ENCODE results near the gene LRRC52. TPM values are rescaled to one million over a fixed set of nuclear protein-coding genes. Genes with fewer than 3 reads are reported as not detected.
"Not testable (repeated sequence)": the region's sequence is repeated elsewhere in the genome, so short reads cannot be mapped to it uniquely, and the experiment has no call there.

The LRRC52 gene
- total RNA-seq, 2 donors from 2014 or later = not detected

GRCh38 chr1:165577707-165578106 is 33.9 kb downstream of the LRRC52 start:
- no peak overlapping the region for H3K4me3 Mint-ChIP-seq
- ATAC-seq (replicated peaks in 1 of 2) (no peak), DNase-seq (no peak)
- no peak overlapping the region for H3K27ac Mint-ChIP-seq
- peaks cover 33% of the 10 kb centered on the region for H3K27me3 Mint-ChIP-seq (ENCODE audit: low read depth)
- H3K36me3 Mint-ChIP-seq (ENCODE audit: insufficient read depth in 2 of 2) = no peaks in the 10 kb centered on the region
- H3K4me1 Mint-ChIP-seq (ENCODE audit: low read depth) = no peaks in the 10 kb centered on the region
- no peaks in the 10 kb centered on the region for H3K9me3 Mint-ChIP-seq

GRCh38 chr1:165580931-165581871 is 37.4 kb downstream of the LRRC52 start:
- Mint-ChIP-seq H3K4me3 (no peak overlapping the region), H3K9me3 (no peaks in the 10 kb centered on the region), H3K4me1 (ENCODE audit: low read depth) (no peaks in the 10 kb centered on the region), H3K27ac (no peak overlapping the region), H3K27me3 (ENCODE audit: low read depth) (peaks cover 38% of the 10 kb centered on the region), H3K36me3 (ENCODE audit: insufficient read depth in 2 of 2) (no peaks in the 10 kb centered on the region)
- DNase-seq = no peak
- ATAC-seq (replicated peaks in 1 of 2) = no peak

- peaks cover 36% of the 10 kb centered on the region for H3K27me3 Mint-ChIP-seq (ENCODE audit: low read depth)
- DNase-seq = no peak
- no peak overlapping the region for H3K27ac Mint-ChIP-seq
- ATAC-seq (replicated peaks in 1 of 2) = no peak
- no peaks in the 10 kb centered on the region for H3K9me3 Mint-ChIP-seq
- H3K4me3 Mint-ChIP-seq = no peak overlapping the region
- no peaks in the 10 kb centered on the region for H3K4me1 Mint-ChIP-seq (ENCODE audit: low read depth)
- H3K36me3 Mint-ChIP-seq (ENCODE audit: insufficient read depth in 2 of 2) = no peaks in the 10 kb centered on the region
Measured at GRCh38 chr1:165581926-165582325, 38.1 kb downstream of the LRRC52 start.

- no peak overlapping the region for H3K27ac Mint-ChIP-seq
- no peak for ATAC-seq (replicated peaks in 1 of 2)
Measured at GRCh38 chr1:165586398-165586797, 42.6 kb downstream of the LRRC52 start.

DNA sequence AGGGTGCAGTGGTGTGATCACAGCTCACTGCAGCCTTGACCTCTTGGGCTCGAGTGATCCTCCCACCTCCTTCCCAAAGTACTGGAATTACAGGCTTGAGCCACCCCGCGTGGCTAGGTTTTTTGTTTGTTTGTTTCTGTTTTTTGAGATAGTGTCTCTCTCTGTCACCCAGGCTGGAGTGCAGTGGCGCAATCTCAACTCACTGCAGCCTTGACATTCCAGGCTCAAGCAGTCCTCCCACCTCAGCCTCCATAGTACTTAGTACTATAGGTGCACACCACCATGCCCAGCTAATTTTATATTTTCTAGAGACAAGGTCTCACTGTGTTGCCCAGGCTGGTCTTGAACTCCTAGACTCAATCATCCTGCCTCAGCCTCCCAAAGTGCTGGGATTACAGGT is 47.6 kb downstream of the LRRC52 start:
- H3K4me3 Mint-ChIP-seq; H3K9me3 Mint-ChIP-seq; H3K36me3 Mint-ChIP-seq (ENCODE audit: insufficient read depth in 2 of 2); H3K4me1 Mint-ChIP-seq (ENCODE audit: low read depth); H3K27ac Mint-ChIP-seq; DNase-seq; ATAC-seq (replicated peaks in 1 of 2): not testable (repeated sequence)
- peaks cover 76% of the 10 kb centered on the region for H3K27me3 Mint-ChIP-seq (ENCODE audit: low read depth)

More at GRCh38 chr1:165586398-165586797, 42.6 kb downstream of the LRRC52 start:
- no peaks in the 10 kb centered on the region for H3K9me3 Mint-ChIP-seq
- H3K4me1 Mint-ChIP-seq (ENCODE audit: low read depth) = no peaks in the 10 kb centered on the region
- no peaks in the 10 kb centered on the region for H3K36me3 Mint-ChIP-seq (ENCODE audit: insufficient read depth in 2 of 2)
- H3K4me3 Mint-ChIP-seq = no peak overlapping the region
- no peak for DNase-seq
- H3K27me3 Mint-ChIP-seq (ENCODE audit: low read depth) = peaks cover 62% of the 10 kb centered on the region

DNA sequence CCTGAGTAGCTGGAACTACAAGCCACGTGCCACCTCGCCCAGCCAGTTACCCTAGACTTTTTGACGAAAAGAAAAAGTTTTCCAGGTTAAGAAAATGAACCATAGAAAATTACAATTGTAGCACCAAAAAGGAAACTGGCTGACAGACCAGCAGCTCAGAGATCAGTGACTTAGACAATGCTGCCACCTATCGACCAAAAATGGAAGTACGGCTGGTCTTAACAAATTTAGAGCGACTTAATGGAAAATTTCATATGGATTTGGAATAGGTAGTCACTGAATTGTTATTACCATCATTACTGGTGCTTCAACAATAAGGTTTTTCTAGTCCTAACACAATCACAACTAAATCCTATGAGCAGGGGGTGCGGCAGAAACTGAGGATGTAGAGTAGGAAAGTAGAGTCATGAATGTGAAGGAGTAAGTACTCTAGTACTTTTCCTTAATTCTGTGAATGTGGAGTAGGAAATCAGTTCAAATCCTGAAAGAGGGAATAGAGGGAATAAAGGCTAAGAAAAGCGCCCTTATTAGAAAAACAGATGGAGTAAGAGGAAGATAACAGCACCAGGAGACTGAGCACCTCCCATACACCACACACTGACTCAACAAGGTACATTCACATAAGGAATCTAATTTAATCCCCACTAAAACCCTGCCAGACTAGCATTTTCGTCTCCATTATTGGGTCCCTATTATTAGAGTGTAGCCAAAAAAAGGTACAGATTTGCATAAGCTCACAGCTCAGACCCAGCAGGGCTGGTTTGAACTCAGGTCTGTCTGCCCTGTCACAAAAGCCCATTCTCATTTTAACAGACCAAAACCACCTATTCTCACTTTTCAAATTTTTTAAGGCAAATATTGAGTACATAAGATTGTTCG is 49.4 kb downstream of the LRRC52 start:
- Mint-ChIP-seq H3K9me3 (no peaks in the 10 kb centered on the region), H3K27me3 (ENCODE audit: low read depth) (peaks cover 67% of the 10 kb centered on the region), H3K4me3 (no peak overlapping the region), H3K36me3 (ENCODE audit: insufficient read depth in 2 of 2) (no peaks in the 10 kb centered on the region), H3K27ac (no peak overlapping the region), H3K4me1 (ENCODE audit: low read depth) (peaks cover 14% of the 10 kb centered on the region)
- DNase-seq = peak; percentile 64 to 77
- ATAC-seq (replicated peaks in 1 of 2) = peak; percentile 40 to 43

- H3K36me3 Mint-ChIP-seq (ENCODE audit: insufficient read depth in 2 of 2) = no peaks in the 10 kb centered on the region
- H3K9me3 Mint-ChIP-seq = no peaks in the 10 kb centered on the region
- H3K27me3 Mint-ChIP-seq (ENCODE audit: low read depth) = peaks cover 49% of the 10 kb centered on the region
- H3K27ac Mint-ChIP-seq = no peak overlapping the region
- peaks cover 29% of the 10 kb centered on the region for H3K4me1 Mint-ChIP-seq (ENCODE audit: low read depth)
- H3K4me3 Mint-ChIP-seq = no peak overlapping the region
- no peak for DNase-seq
- ATAC-seq (replicated peaks in 1 of 2) = no peak
Measured at GRCh38 chr1:165595246-165595938, 51.6 kb downstream of the LRRC52 start.

DNA sequence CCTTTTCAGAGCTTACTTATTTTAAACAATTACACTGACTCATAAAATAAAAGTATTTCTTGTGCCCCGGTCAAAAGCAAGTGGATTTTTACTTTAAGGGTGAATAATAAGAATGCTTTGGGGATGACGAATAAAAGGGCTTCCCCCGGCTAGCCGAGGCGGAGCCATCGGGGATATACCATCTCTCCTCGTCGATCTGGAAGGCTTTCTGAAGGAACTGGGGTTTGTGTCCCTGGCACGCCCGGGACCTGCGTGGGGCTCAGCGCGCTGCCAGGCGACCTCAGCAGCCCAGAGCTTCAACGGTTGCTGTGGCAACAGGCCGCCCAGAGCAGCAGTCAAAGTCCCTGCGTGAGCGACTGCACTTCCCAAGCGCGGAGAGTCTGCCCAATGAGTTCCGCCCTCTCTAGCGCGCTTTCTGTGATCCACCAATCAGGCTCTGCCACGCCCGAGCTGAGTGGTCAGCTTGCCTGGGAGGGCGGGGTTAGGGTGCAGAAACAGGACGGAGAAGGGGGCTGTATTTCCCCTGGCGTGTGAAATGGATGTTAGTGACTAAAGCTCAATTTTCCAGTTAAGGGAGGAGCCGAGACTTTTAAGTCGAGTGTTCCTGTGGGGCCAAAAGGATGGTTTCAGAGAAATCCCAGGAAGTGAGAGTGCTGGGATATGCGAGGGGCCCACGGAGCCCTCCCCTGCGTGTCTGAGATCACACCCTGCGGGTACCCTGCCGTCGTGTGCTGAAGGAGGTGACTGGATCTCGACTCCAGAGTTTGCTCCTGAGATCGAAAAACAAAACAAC is 54.3 kb downstream of the LRRC52 start:
- Mint-ChIP-seq H3K27ac (peak overlapping the region; percentile 99), H3K4me1 (ENCODE audit: low read depth) (peaks cover 38% of the 10 kb centered on the region), H3K9me3 (no peaks in the 10 kb centered on the region), H3K36me3 (ENCODE audit: insufficient read depth in 2 of 2) (no peaks in the 10 kb centered on the region), H3K4me3 (peak overlapping the region; percentile 96 to 98), H3K27me3 (ENCODE audit: low read depth) (peaks cover 33% of the 10 kb centered on the region)
- peak; percentile 96 to 97 for DNase-seq
- ATAC-seq (replicated peaks in 1 of 2) = peak; percentile 98

DNA sequence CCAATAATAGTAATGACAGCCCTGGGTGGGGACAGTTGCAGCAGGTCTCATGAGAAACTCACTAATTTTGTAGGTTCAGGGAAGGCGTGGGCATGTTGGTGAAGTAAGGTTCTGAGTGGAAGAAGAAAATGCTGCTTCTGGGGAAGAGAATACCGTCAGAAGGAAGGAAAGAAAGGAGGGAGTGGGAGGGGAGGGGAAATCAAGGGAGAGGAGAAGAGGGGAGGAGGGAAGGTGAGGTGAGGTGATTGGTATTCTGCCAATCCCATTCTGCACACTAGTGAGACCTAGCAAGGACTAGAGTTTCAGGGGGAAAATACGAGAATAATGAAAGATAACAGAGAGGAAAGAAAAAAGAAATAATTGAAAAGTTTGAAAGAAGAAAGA is 54.9 kb downstream of the LRRC52 start:
- Mint-ChIP-seq H3K27me3 (ENCODE audit: low read depth) (peaks cover 27% of the 10 kb centered on the region), H3K4me3 (peak overlapping the region; percentile 96 to 98), H3K4me1 (ENCODE audit: low read depth) (peaks cover 38% of the 10 kb centered on the region), H3K27ac (peak overlapping the region; percentile 99), H3K36me3 (ENCODE audit: insufficient read depth in 2 of 2) (no peaks in the 10 kb centered on the region), H3K9me3 (no peaks in the 10 kb centered on the region)
- DNase-seq (no peak), ATAC-seq (replicated peaks in 1 of 2) (no peak)

DNA sequence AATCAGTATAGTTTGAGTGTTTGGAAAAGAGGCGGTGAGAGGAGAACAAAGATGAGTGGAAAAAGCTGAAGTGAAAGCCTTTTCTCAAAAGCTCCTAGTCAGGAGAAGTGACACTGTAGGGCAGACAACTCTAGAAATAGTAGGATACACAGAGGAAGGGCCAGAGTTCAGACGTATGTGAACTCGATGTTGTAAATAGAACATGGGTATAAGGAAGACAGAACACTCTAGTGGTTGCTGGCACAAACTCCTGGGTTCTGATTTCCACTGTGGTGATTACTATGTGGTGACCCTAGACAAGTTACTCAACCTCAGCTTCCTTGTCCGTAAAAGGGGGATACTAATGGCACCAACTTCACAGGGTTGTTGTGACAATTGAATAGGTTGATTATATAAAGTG is 57.0 kb downstream of the LRRC52 start:
- H3K27ac Mint-ChIP-seq = no peak overlapping the region
- H3K4me1 Mint-ChIP-seq (ENCODE audit: low read depth) = peaks cover 38% of the 10 kb centered on the region
- peaks cover 9% of the 10 kb centered on the region for H3K27me3 Mint-ChIP-seq (ENCODE audit: low read depth)
- DNase-seq (no peak), ATAC-seq (replicated peaks in 1 of 2) (no peak)
- no peak overlapping the region for H3K4me3 Mint-ChIP-seq
- H3K36me3 Mint-ChIP-seq (ENCODE audit: insufficient read depth in 2 of 2) = no peaks in the 10 kb centered on the region
- H3K9me3 Mint-ChIP-seq = no peaks in the 10 kb centered on the region

- no peak overlapping the region for H3K4me3 Mint-ChIP-seq
- H3K9me3 Mint-ChIP-seq = no peaks in the 10 kb centered on the region
- H3K36me3 Mint-ChIP-seq (ENCODE audit: insufficient read depth in 2 of 2) = no peaks in the 10 kb centered on the region
- ATAC-seq (replicated peaks in 1 of 2) (no peak), DNase-seq (no peak)
- H3K27me3 Mint-ChIP-seq (ENCODE audit: low read depth) = no peaks in the 10 kb centered on the region
- H3K27ac Mint-ChIP-seq = no peak overlapping the region
- peaks cover 17% of the 10 kb centered on the region for H3K4me1 Mint-ChIP-seq (ENCODE audit: low read depth)
Measured at GRCh38 chr1:165603810-165604209, 60.0 kb downstream of the LRRC52 start.

GRCh38 chr1:165605246-165605645 is 61.4 kb downstream of the LRRC52 start:
- peaks cover 8% of the 10 kb centered on the region for H3K4me1 Mint-ChIP-seq (ENCODE audit: low read depth)
- H3K36me3 Mint-ChIP-seq (ENCODE audit: insufficient read depth in 2 of 2) = no peaks in the 10 kb centered on the region
- no peaks in the 10 kb centered on the region for H3K9me3 Mint-ChIP-seq
- no peak for DNase-seq
- ATAC-seq (replicated peaks in 1 of 2) = no peak
- H3K27me3 Mint-ChIP-seq (ENCODE audit: low read depth) = no peaks in the 10 kb centered on the region
- H3K4me3 Mint-ChIP-seq = no peak overlapping the region
- H3K27ac Mint-ChIP-seq = no peak overlapping the region
